ENCODE results near the gene RHEB. TPM values are rescaled to one million over a fixed set of nuclear protein-coding genes. Genes with fewer than 3 reads are reported as not detected.

Gene RHEB
- total RNA-seq, 1 donor from 2014 or later = 143 TPM

- H3K27ac ChIP-seq (ENCODE audit: low read depth, low read length) = no peak overlapping the region
- FAIRE-seq (no peak), DNase-seq (ENCODE audit: low read depth) (no peak)
- Mint-ChIP-seq H3K4me3 (ENCODE audit: unreplicated experiment) (no peak overlapping the region), H3K4me1 (ENCODE audit: low read depth, unreplicated experiment) (peaks cover 28% of the 10 kb centered on the region), H3K27me3 (ENCODE audit: low read depth, unreplicated experiment) (no peaks in the 10 kb centered on the region), H3K36me3 (ENCODE audit: low read depth, unreplicated experiment) (peaks cover 6% of the 10 kb centered on the region), H3K9me3 (ENCODE audit: unreplicated experiment) (peaks cover 2% of the 10 kb centered on the region), H3K27ac (ENCODE audit: unreplicated experiment) (no peak overlapping the region)
- H3K9me3 ChIP-seq (ENCODE audit: insufficient read depth, low read depth, low read length) = no peaks in the 10 kb centered on the region
- no peaks in the 10 kb centered on the region for H3K27me3 ChIP-seq (ENCODE audit: insufficient read depth, low read length)
- H3K9ac ChIP-seq (ENCODE audit: low read length) = no peak overlapping the region
- peaks cover 8% of the 10 kb centered on the region for H3K4me1 ChIP-seq (ENCODE audit: insufficient read depth, low read length)
- H3K4me3 ChIP-seq (ENCODE audit: insufficient read depth, low read depth, low read length) = no peak overlapping the region
- H2AFZ ChIP-seq (ENCODE audit: low read depth, low read length) = no peak overlapping the region
- no peaks in the 10 kb centered on the region for H3K36me3 ChIP-seq (ENCODE audit: insufficient read depth, low read length)
- no peak for TF ChIP-seq EZH2 (IDR thresholded peaks at IDR 0.05; ENCODE audit: insufficient read depth, low read length)
- TF ChIP-seq CTCF (IDR thresholded peaks at IDR 0.05; ENCODE audit: insufficient read depth, low read depth, low read length) = no peak
- H4K20me1 ChIP-seq (ENCODE audit: insufficient read depth, low read length) = peaks cover 98% of the 10 kb centered on the region
- H3K79me2 ChIP-seq (ENCODE audit: insufficient read depth, low read length) = peaks cover 100% of the 10 kb centered on the region
- H3K4me2 ChIP-seq (ENCODE audit: low read length) = no peak overlapping the region
Measured at GRCh38 chr7:151508991-151509390, 10.7 kb downstream of the RHEB start.

- H3K27ac ChIP-seq (ENCODE audit: low read depth, low read length) = no peak overlapping the region
- Mint-ChIP-seq H3K27me3 (ENCODE audit: low read depth, unreplicated experiment) (no peaks in the 10 kb centered on the region), H3K9me3 (ENCODE audit: unreplicated experiment) (peaks cover 2% of the 10 kb centered on the region), H3K36me3 (ENCODE audit: low read depth, unreplicated experiment) (peaks cover 4% of the 10 kb centered on the region), H3K27ac (ENCODE audit: unreplicated experiment) (no peak overlapping the region), H3K4me1 (ENCODE audit: low read depth, unreplicated experiment) (peaks cover 39% of the 10 kb centered on the region), H3K4me3 (ENCODE audit: unreplicated experiment) (no peak overlapping the region)
- peaks cover 98% of the 10 kb centered on the region for H4K20me1 ChIP-seq (ENCODE audit: insufficient read depth, low read length)
- DNase-seq (ENCODE audit: low read depth) = no peak
- H3K4me1 ChIP-seq (ENCODE audit: insufficient read depth, low read length) = peaks cover 9% of the 10 kb centered on the region
- no peaks in the 10 kb centered on the region for H3K9me3 ChIP-seq (ENCODE audit: insufficient read depth, low read depth, low read length)
- no peak overlapping the region for H3K4me2 ChIP-seq (ENCODE audit: low read length)
- H2AFZ ChIP-seq (ENCODE audit: low read depth, low read length) = no peak overlapping the region
- peaks cover 100% of the 10 kb centered on the region for H3K79me2 ChIP-seq (ENCODE audit: insufficient read depth, low read length)
- H3K27me3 ChIP-seq (ENCODE audit: insufficient read depth, low read length) = no peaks in the 10 kb centered on the region
- TF ChIP-seq CTCF (IDR thresholded peaks at IDR 0.05; ENCODE audit: insufficient read depth, low read depth, low read length) (no peak), EZH2 (IDR thresholded peaks at IDR 0.05; ENCODE audit: insufficient read depth, low read length) (no peak)
- no peak overlapping the region for H3K9ac ChIP-seq (ENCODE audit: low read length)
- FAIRE-seq = no peak
- no peak overlapping the region for H3K4me3 ChIP-seq (ENCODE audit: insufficient read depth, low read depth, low read length)
- H3K36me3 ChIP-seq (ENCODE audit: insufficient read depth, low read length) = no peaks in the 10 kb centered on the region
Measured at GRCh38 chr7:151507806-151508205, 11.9 kb downstream of the RHEB start.

- no peak for FAIRE-seq
- DNase-seq (ENCODE audit: low read depth) = no peak
- H3K4me1 ChIP-seq (ENCODE audit: insufficient read depth, low read length) = peaks cover 9% of the 10 kb centered on the region
- H3K27ac ChIP-seq (ENCODE audit: low read depth, low read length) = no peak overlapping the region
- TF ChIP-seq CTCF (IDR thresholded peaks at IDR 0.05; ENCODE audit: insufficient read depth, low read depth, low read length) (peak; percentile 17), EZH2 (IDR thresholded peaks at IDR 0.05; ENCODE audit: insufficient read depth, low read length) (no peak)
- no peaks in the 10 kb centered on the region for H3K9me3 ChIP-seq (ENCODE audit: insufficient read depth, low read depth, low read length)
- Mint-ChIP-seq H3K9me3 (ENCODE audit: unreplicated experiment) (peaks cover 2% of the 10 kb centered on the region), H3K27me3 (ENCODE audit: low read depth, unreplicated experiment) (no peaks in the 10 kb centered on the region), H3K4me1 (ENCODE audit: low read depth, unreplicated experiment) (peaks cover 41% of the 10 kb centered on the region), H3K27ac (ENCODE audit: unreplicated experiment) (no peak overlapping the region), H3K4me3 (ENCODE audit: unreplicated experiment) (no peak overlapping the region), H3K36me3 (ENCODE audit: low read depth, unreplicated experiment) (peaks cover 4% of the 10 kb centered on the region)
- H4K20me1 ChIP-seq (ENCODE audit: insufficient read depth, low read length) = peaks cover 98% of the 10 kb centered on the region
- peaks cover 100% of the 10 kb centered on the region for H3K79me2 ChIP-seq (ENCODE audit: insufficient read depth, low read length)
- no peaks in the 10 kb centered on the region for H3K27me3 ChIP-seq (ENCODE audit: insufficient read depth, low read length)
- H3K9ac ChIP-seq (ENCODE audit: low read length) = no peak overlapping the region
- H3K36me3 ChIP-seq (ENCODE audit: insufficient read depth, low read length) = no peaks in the 10 kb centered on the region
- H3K4me3 ChIP-seq (ENCODE audit: insufficient read depth, low read depth, low read length) = no peak overlapping the region
- no peak overlapping the region for H2AFZ ChIP-seq (ENCODE audit: low read depth, low read length)
- no peak overlapping the region for H3K4me2 ChIP-seq (ENCODE audit: low read length)
Measured at GRCh38 chr7:151506901-151507382, 12.8 kb downstream of the RHEB start.

Data from astrocyte (in vitro differentiated cells and primary cell).